Gastroesophageal sphincter (tissue), 3 donors: ENCODE data around the gene CSRNP3.

ENCODE experiments used
- EP300 ChIP-seq: sonication (generic); formaldehyde crosslinking; IDR thresholded peaks from one replicate; pipeline ENCODE4 v1.6.1; 2017; ENCODE audit warnings: antibody characterized with exemption, mild to moderate bottlenecking
- POLR2A ChIP-seq, 2 donors: fragments of 450-650 bp; IDR thresholded peaks; one replicate each; pipeline ENCODE4 v1.6.1; 2017; ENCODE audit warnings: antibody characterized with exemption in 2 of 2, mild to moderate bottlenecking in 2 of 2, moderate library complexity in 1 of 2
- POLR2AphosphoS5 ChIP-seq: sonication (generic); formaldehyde crosslinking; IDR thresholded peaks from one replicate; pipeline ENCODE4 v1.6.1; 2017; ENCODE audit warnings: antibody characterized with exemption
- TF ChIP-seq, protein P1 (sequence below), 4 experiments: fragments of 200-600 bp in 2 of 4; fragments of 450-650 bp in 2 of 4; sonication (generic) in 1 of 4; IDR thresholded peaks; one replicate each; pipeline ENCODE4 v1.5.1; 2017 to 2019; ENCODE audit warnings: antibody characterized with exemption in 4 of 4, mild to moderate bottlenecking in 2 of 4, moderate library complexity in 2 of 4

DNA sequence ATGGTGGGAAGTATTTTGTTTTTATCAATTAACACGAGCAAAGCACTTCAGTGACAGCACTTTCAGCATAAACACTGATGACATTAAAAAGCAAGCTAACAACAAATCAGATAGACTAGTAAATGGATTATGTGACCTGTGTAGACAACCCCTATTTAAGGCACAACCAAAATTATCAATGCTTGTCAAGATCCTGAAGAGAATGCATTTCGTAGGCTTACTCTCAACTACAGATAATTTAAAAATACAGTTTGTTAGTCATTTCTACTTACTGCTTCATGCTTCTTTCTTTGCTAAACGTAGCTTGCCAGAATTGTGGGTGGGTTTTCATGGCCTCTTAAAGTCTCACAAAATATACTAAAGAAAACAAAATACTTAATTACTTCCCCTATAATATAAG is 3.4 kb downstream of the CSRNP3 start:
- TF ChIP-seq EP300 (no peak), POLR2A (IDR thresholded peaks at IDR 0.05) (no peak), POLR2AphosphoS5 (no peak)
- TF ChIP-seq, protein P1, sequence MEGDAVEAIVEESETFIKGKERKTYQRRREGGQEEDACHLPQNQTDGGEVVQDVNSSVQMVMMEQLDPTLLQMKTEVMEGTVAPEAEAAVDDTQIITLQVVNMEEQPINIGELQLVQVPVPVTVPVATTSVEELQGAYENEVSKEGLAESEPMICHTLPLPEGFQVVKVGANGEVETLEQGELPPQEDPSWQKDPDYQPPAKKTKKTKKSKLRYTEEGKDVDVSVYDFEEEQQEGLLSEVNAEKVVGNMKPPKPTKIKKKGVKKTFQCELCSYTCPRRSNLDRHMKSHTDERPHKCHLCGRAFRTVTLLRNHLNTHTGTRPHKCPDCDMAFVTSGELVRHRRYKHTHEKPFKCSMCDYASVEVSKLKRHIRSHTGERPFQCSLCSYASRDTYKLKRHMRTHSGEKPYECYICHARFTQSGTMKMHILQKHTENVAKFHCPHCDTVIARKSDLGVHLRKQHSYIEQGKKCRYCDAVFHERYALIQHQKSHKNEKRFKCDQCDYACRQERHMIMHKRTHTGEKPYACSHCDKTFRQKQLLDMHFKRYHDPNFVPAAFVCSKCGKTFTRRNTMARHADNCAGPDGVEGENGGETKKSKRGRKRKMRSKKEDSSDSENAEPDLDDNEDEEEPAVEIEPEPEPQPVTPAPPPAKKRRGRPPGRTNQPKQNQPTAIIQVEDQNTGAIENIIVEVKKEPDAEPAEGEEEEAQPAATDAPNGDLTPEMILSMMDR (IDR thresholded peaks at IDR 0.05), result no peak
